H1 (cell line): ENCODE results near the gene WDR37. TPM values are rescaled to one million over a fixed set of nuclear protein-coding genes. Genes with fewer than 3 reads are reported as not detected.

Source experiments
- EZH2 ChIP-seq: fragments of 200-600 bp; sonication (generic); IDR thresholded peaks from 2 replicates; pipeline ENCODE4 v1.7.1; 2012; ENCODE audit warnings: low read depth, mild to moderate bottlenecking, moderate library complexity, low read length, inconsistent platforms; ENCODE audit not compliant: severe bottlenecking
- NANOG ChIP-seq: IDR thresholded peaks from 2 replicates; pipeline ENCODE4 v1.6.1; 2011; ENCODE audit warnings: low read length, low read depth, mild to moderate bottlenecking, inconsistent platforms; ENCODE audit not compliant: insufficient read depth, poor library complexity, severe bottlenecking
- POLR2AphosphoS5 ChIP-seq: IDR thresholded peaks from 2 replicates; pipeline ENCODE4 v1.6.1; 2011; ENCODE audit warnings: low read depth, low read length
- SIN3A ChIP-seq, 2 experiments: IDR thresholded peaks in 1 of 2; conservative IDR thresholded peaks in 1 of 2; 2 replicates each; pipeline ENCODE4 v1.6.1; 2011 to 2012; ENCODE audit warnings: low read length in 2 of 2, improper control_type of control experiment in 1 of 2, low read depth in 1 of 2, mild to moderate bottlenecking in 1 of 2
- polyA plus RNA-seq, 7 experiments: library from polyadenylated mRNA; depleted of rRNA in 3 of 7; stranded (reverse) in 5 of 7; unstranded in 2 of 7; fragments of >200 nt in 5 of 7; fragments of 200-250 nt in 2 of 7; gene quantifications; 1 replicate in 5 of 7; 2 replicates in 1 of 7; 4 replicates in 1 of 7; pipeline versions ENCODE4 v1.2.1 to v1.2.3, GENCODE V29; 2011 to 2013; ENCODE audit warnings: missing spikeins in 2 of 7, mixed read lengths in 2 of 7
- total RNA-seq: library from RNA; stranded (reverse); fragmentation: NEBNext Ultra II Directional; extraction: Animal tissue kit (Norgen Biotek cat#: 25700); gene quantifications from 2 replicates; pipeline ENCODE4 v1.2.1, GENCODE V29; 2021
- TF ChIP-seq, protein P1 (sequence below): IDR thresholded peaks from 2 replicates; pipeline ENCODE4 v1.6.1; 2012; ENCODE audit warnings: low read length, inconsistent platforms

WDR37 gene
- total and polyA plus RNA-seq, 2 of the 8 experiments (the other 6 are each of a cell fraction or from before 2014, with no cell fraction given), result 9.6 to 12.0 TPM

DNA sequence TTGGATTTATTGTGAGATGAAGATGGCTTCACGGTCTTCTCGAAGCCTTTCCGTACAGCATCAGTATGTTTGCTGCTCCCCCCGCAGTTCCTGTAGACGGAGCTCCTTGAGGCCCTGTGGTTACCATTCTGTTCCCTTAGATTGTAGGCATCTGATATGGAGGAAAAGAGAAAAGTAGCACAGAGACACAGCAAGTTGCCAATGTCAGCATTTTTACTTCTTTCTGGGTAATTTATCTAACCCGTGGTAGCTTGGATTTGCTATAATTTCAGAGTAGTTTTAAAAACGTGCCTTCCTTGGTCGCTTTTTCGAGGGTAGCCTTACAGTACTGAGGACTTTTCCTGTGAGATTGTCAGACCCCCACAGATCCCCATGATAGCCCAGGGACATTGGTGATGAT, 37.5 kb downstream of the WDR37 start (continued):
- TF ChIP-seq NANOG, result no peak
- TF ChIP-seq, protein P1, sequence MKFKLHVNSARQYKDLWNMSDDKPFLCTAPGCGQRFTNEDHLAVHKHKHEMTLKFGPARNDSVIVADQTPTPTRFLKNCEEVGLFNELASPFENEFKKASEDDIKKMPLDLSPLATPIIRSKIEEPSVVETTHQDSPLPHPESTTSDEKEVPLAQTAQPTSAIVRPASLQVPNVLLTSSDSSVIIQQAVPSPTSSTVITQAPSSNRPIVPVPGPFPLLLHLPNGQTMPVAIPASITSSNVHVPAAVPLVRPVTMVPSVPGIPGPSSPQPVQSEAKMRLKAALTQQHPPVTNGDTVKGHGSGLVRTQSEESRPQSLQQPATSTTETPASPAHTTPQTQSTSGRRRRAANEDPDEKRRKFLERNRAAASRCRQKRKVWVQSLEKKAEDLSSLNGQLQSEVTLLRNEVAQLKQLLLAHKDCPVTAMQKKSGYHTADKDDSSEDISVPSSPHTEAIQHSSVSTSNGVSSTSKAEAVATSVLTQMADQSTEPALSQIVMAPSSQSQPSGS, result no peak
- no peak for TF ChIP-seq EZH2
- TF ChIP-seq SIN3A (conservative IDR thresholded peaks at IDR 0.05 in 1 of 2, IDR thresholded peaks at IDR 0.05 in 1 of 2; ENCODE audit: low read depth in 1 of 2, low read length in 2 of 2), result no peak
- TF ChIP-seq POLR2AphosphoS5, result no peak
- TF ChIP-seq, all 59 proteins: peak for 0
